GM12892 (cell line): Measurements from ENCODE around the gene PRKD3.

Experiments
- POLR2A ChIP-seq: IDR thresholded peaks from 2 replicates; pipeline ENCODE4 v1.6.1; 2011; ENCODE audit warnings: low read depth, low read length, control low read depth
- TAF1 ChIP-seq: IDR thresholded peaks from 2 replicates; pipeline ENCODE4 v1.6.1; 2011; ENCODE audit warnings: low read depth, mild to moderate bottlenecking, control low read depth, low read length, borderline replicate concordance

DNA sequence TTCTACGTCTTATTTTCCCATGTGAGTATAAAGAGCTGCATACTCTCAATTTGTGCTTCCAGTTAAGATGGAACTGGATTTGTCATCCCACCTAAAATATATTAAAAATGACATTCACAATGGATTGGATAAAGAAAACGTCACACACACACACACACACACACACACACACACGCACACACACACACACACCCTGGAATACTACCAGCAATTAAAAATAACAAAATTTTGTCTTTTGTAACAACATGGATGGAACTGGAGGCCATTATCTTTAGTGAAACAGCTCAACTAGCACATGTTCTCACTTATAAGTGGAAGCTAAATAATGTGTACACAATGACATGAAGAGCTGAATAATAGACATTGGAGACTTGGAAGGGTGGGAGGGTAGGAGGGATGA, 16.0 kb upstream of the PRKD3 start:
- TF ChIP-seq TAF1 (no peak), POLR2A (no peak)
